ENCODE results near the gene CFL2.
"Not testable (repeated sequence)": the region's sequence is repeated elsewhere in the genome, so short reads cannot be mapped to it uniquely, and the experiment has no call there.

GRCh38 chr14:34737079-34737478 is 22.7 kb upstream of the CFL2 start:
- TF ChIP-seq CTCF (IDR thresholded peaks at IDR 0.05; ENCODE audit: low read depth, low read length); POLR2A (IDR thresholded peaks at IDR 0.05; ENCODE audit: extremely low read depth, insufficient read length); MAX (IDR thresholded peaks at IDR 0.05; ENCODE audit: low read depth, low read length); MYC (IDR thresholded peaks at IDR 0.05; ENCODE audit: low read depth, low read length): not testable (repeated sequence)
